Mesendoderm (in vitro differentiated cells): ENCODE data around the gene PHF21A.

Experiments
- DNase-seq: peaks from one replicate; pipeline ENCODE4 v3.0.0; 2013
- H2AK5ac ChIP-seq: 2 replicates; pipeline ENCODE4 v1.6.1; 2013; ENCODE audit warnings: low read length, inconsistent platforms
- H2BK120ac ChIP-seq: 2 replicates; pipeline ENCODE4 v1.6.1; 2013; ENCODE audit warnings: low read depth, mild to moderate bottlenecking, low read length, moderate library complexity, mixed read lengths
- H2BK15ac ChIP-seq: replicated peaks from 2 replicates; pipeline ENCODE4 v1.6.1; 2013; ENCODE audit warnings: low read depth, mild to moderate bottlenecking, moderate library complexity
- H2BK5ac ChIP-seq: 2 replicates; pipeline ENCODE4 v1.6.1; 2013; ENCODE audit warnings: low read length, inconsistent platforms
- H3K18ac ChIP-seq: 2 replicates; pipeline ENCODE4 v1.6.1; 2013; ENCODE audit warnings: mild to moderate bottlenecking, low read length, mixed read lengths
- H3K23ac ChIP-seq: one replicate; pipeline ENCODE4 v1.6.1; 2013; ENCODE audit warnings: low read length
- H3K27ac ChIP-seq: 2 replicates; pipeline ENCODE4 v1.5.1; 2013; ENCODE audit warnings: low read depth, mild to moderate bottlenecking, inconsistent platforms, low read length, moderate library complexity
- H3K27me3 ChIP-seq: 2 replicates; pipeline ENCODE4 v1.6.1; 2013; ENCODE audit warnings: low read length, control low read depth, mild to moderate bottlenecking, inconsistent platforms; ENCODE audit not compliant: insufficient read depth, poor library complexity
- H3K36me3 ChIP-seq: 2 replicates; pipeline ENCODE4 v1.6.1; 2013; ENCODE audit warnings: low read length, inconsistent platforms; ENCODE audit not compliant: control insufficient read depth, insufficient read depth
- H3K4ac ChIP-seq: one replicate; pipeline ENCODE4 v1.6.1; 2013; ENCODE audit warnings: low read depth, mild to moderate bottlenecking, low read length, moderate library complexity
- H3K4me1 ChIP-seq: 2 replicates; pipeline ENCODE4 v1.6.1; 2013; ENCODE audit warnings: low read depth, low read length, inconsistent platforms; ENCODE audit not compliant: control insufficient read depth
- H3K4me2 ChIP-seq: 2 replicates; pipeline ENCODE4 v1.6.1; 2013; ENCODE audit warnings: low read length
- H3K4me3 ChIP-seq: 2 replicates; pipeline ENCODE4 v1.5.1; 2013; ENCODE audit warnings: mild to moderate bottlenecking, low read length
- H3K56ac ChIP-seq: one replicate; pipeline ENCODE4 v1.6.1; 2013; ENCODE audit warnings: low read length
- H3K79me1 ChIP-seq: 2 replicates; pipeline ENCODE4 v1.6.1; 2013; ENCODE audit warnings: low read length, inconsistent platforms
- H3K79me2 ChIP-seq: 2 replicates; pipeline ENCODE4 v1.6.1; 2013; ENCODE audit warnings: mild to moderate bottlenecking, low read length; ENCODE audit not compliant: control insufficient read depth, insufficient read depth
- H3K9ac ChIP-seq: 2 replicates; pipeline ENCODE4 v1.6.1; 2013; ENCODE audit warnings: low read length, inconsistent platforms
- H4K5ac ChIP-seq: one replicate; pipeline ENCODE4 v1.6.1; 2013; ENCODE audit warnings: low read length
- H4K8ac ChIP-seq: one replicate; pipeline ENCODE4 v1.6.1; 2013; ENCODE audit warnings: low read depth, mild to moderate bottlenecking, control low read depth, low read length, moderate library complexity
- WGBS: extraction: QIAGEN DNeasy Blood & Tissue Kit; methylation state at CpG from one replicate; pipeline ENCODE4 v1.1.7; 2013; ENCODE audit warnings: low lambda C conversion rate, missing lambda C conversion rate; ENCODE audit not compliant: insufficient coverage; ENCODE audit errors: extremely low coverage; 5-methylcytosine and 5-hydroxymethylcytosine counted together

The PHF21A gene

GRCh38 chr11:45994371-45995341 lies 126.6 kb downstream of the PHF21A start:
- peaks cover 9% of the 10 kb centered on the region for H3K4me1 ChIP-seq

DNA sequence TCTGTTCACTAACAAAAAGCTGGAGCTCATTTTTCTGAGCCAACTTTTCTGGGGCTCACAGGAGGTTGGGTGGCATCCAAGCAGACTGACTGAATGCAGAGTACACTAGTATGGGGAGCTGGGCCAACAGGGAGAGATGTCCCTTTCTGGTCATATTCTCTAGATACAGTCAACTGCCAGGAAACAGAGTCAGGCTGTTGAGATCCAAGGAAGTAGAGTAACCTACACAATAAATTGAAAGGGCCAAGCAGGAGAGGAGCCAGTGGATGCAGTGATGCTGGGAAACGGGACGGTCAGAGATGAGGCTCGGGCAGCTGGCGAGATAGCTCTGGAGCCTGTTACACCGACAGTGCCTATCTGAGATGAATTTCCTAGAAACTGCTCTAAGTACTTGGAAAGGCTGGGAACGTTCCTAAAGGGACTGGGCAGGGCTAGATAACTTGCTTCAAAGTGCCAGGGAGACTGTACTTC lies 127.7 kb downstream of the PHF21A start:
- Histone ChIP-seq H3K4me1 (peaks cover 9% of the 10 kb centered on the region), H2AK5ac (no peak overlapping the region), H3K56ac (peak overlapping the region; percentile 52), H2BK120ac (no peak overlapping the region), H3K9ac (no peak overlapping the region), H4K8ac (no peak overlapping the region), H3K79me2 (no peaks in the 10 kb centered on the region), H2BK5ac (peak overlapping the region; percentile 7), H3K36me3 (no peaks in the 10 kb centered on the region), H3K4ac (peak overlapping the region; percentile 1), H3K79me1 (no peaks in the 10 kb centered on the region), H3K27me3 (no peaks in the 10 kb centered on the region), H3K23ac (peak overlapping the region; percentile 54), H4K5ac (no peak overlapping the region), H3K27ac (no peak overlapping the region), H2BK15ac (no peak overlapping the region), H3K18ac (no peak overlapping the region), H3K4me2 (no peak overlapping the region), H3K4me3 (no peak overlapping the region)
- no CpG with 5 or more reads among the region's 6 CpGs for WGBS
- no peak for DNase-seq

More at GRCh38 chr11:45994371-45995341, 126.6 kb downstream of the PHF21A start:
- H3K79me2 ChIP-seq, result no peaks in the 10 kb centered on the region
- H2BK120ac ChIP-seq, result no peak overlapping the region
- no peak overlapping the region for H3K23ac ChIP-seq
- no peak overlapping the region for H2BK15ac ChIP-seq
- H4K5ac ChIP-seq, result no peak overlapping the region
- no peaks in the 10 kb centered on the region for H3K27me3 ChIP-seq
- no CpG with 5 or more reads among the region's 10 CpGs for WGBS
- H3K56ac ChIP-seq, result peak overlapping the region; percentile 57
- H2AK5ac ChIP-seq, result no peak overlapping the region
- H3K18ac ChIP-seq, result no peak overlapping the region
- no peaks in the 10 kb centered on the region for H3K36me3 ChIP-seq
- H4K8ac ChIP-seq, result no peak overlapping the region
- H3K4me2 ChIP-seq, result no peak overlapping the region
- peak overlapping the region; percentile 24 for H3K4ac ChIP-seq
- no peak overlapping the region for H3K9ac ChIP-seq
- H3K79me1 ChIP-seq, result no peaks in the 10 kb centered on the region
- H3K27ac ChIP-seq, result peak overlapping the region; percentile 32
- H2BK5ac ChIP-seq, result peak overlapping the region; percentile 17
- peak; percentile 89 for DNase-seq
- no peak overlapping the region for H3K4me3 ChIP-seq

GRCh38 chr11:45988921-45989320 lies 132.3 kb downstream of the PHF21A start:
- no peak overlapping the region for H2BK120ac ChIP-seq
- H2BK15ac ChIP-seq, result no peak overlapping the region
- H3K79me2 ChIP-seq, result no peaks in the 10 kb centered on the region
- H3K9ac ChIP-seq, result no peak overlapping the region
- no peak overlapping the region for H4K5ac ChIP-seq
- no peaks in the 10 kb centered on the region for H3K79me1 ChIP-seq
- no peak overlapping the region for H3K4me3 ChIP-seq
- DNase-seq, result no peak
- no peak overlapping the region for H3K4me2 ChIP-seq
- H2AK5ac ChIP-seq, result no peak overlapping the region
- no peak overlapping the region for H3K23ac ChIP-seq
- H3K4me1 ChIP-seq, result peaks cover 4% of the 10 kb centered on the region
- no peak overlapping the region for H3K56ac ChIP-seq
- no peaks in the 10 kb centered on the region for H3K36me3 ChIP-seq
- no peak overlapping the region for H2BK5ac ChIP-seq
- H3K18ac ChIP-seq, result no peak overlapping the region
- no CpG with 5 or more reads among the region's 1 CpG for WGBS
- no peak overlapping the region for H4K8ac ChIP-seq
- no peaks in the 10 kb centered on the region for H3K27me3 ChIP-seq
- H3K27ac ChIP-seq, result no peak overlapping the region
- H3K4ac ChIP-seq, result no peak overlapping the region

DNA sequence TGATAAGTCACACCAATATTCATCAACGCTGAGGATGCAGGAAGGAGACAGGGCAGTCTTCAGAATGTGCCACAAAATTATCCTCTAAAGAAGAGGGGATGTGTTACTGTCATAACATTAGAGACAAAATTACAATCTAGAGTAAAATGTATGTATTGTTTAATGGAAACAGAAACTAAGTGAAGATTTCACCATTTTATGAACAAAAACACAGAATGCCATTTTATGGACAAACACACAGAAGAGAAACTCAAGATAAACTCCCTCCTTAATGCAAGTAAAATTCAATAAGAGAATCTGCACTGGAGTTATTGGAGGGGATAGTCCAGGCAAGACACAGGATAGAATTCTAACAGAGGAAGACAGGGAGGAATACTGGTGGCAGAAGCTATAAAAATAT lies 136.0 kb downstream of the PHF21A start:
- Histone ChIP-seq H3K18ac (no peak overlapping the region), H2AK5ac (no peak overlapping the region), H3K4ac (no peak overlapping the region), H2BK15ac (no peak overlapping the region), H3K4me1 (peaks cover 3% of the 10 kb centered on the region), H3K79me2 (no peaks in the 10 kb centered on the region), H2BK5ac (no peak overlapping the region), H3K27me3 (no peaks in the 10 kb centered on the region), H3K4me2 (no peak overlapping the region), H3K27ac (no peak overlapping the region), H3K79me1 (no peaks in the 10 kb centered on the region), H3K9ac (no peak overlapping the region), H2BK120ac (no peak overlapping the region), H3K36me3 (no peaks in the 10 kb centered on the region), H3K56ac (no peak overlapping the region), H4K5ac (no peak overlapping the region), H3K4me3 (no peak overlapping the region), H3K23ac (no peak overlapping the region), H4K8ac (no peak overlapping the region)
- DNase-seq, result no peak
- no CpG with 5 or more reads among the region's 1 CpG for WGBS

DNA sequence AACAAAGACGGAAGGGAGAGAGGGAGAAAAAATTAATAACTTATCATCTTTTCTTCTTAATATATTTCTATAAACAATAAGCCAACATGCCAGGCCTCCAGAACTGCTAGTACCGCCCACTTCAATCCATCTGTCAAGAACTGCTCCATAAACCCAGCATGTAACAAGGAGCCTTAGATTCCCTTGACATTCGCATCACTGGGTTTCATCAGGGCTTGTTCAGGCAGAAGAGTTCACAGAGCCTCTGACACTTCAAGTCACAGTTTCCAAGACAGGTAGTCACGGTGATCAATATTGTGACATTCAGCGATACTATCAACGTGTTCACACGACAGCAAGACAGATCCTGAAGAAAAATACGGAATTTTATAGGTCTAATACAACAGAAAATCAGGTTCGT lies 137.1 kb downstream of the PHF21A start:
- Histone ChIP-seq H3K4ac (no peak overlapping the region), H3K79me2 (no peaks in the 10 kb centered on the region), H3K4me3 (no peak overlapping the region), H3K27me3 (no peaks in the 10 kb centered on the region), H2AK5ac (no peak overlapping the region), H2BK120ac (peak overlapping the region; percentile 73), H3K18ac (peak overlapping the region; percentile 89), H2BK5ac (no peak overlapping the region), H3K56ac (no peak overlapping the region), H3K9ac (no peak overlapping the region), H2BK15ac (no peak overlapping the region), H3K36me3 (no peaks in the 10 kb centered on the region), H4K8ac (peak overlapping the region; percentile 81), H3K27ac (no peak overlapping the region), H3K79me1 (no peaks in the 10 kb centered on the region), H3K23ac (no peak overlapping the region), H4K5ac (no peak overlapping the region), H3K4me1 (peaks cover 3% of the 10 kb centered on the region), H3K4me2 (no peak overlapping the region)
- WGBS, result no CpG with 5 or more reads among the region's 9 CpGs
- peak; percentile 59 for DNase-seq
